Lower leg skin (tissue), 4 donors: ENCODE results near the gene SMCO3. TPM values are rescaled to one million over a fixed set of nuclear protein-coding genes. Genes with fewer than 3 reads are reported as not detected.

Experiments
- DNase-seq, 2 donors: peaks; one replicate each; pipeline ENCODE4 v3.0.0-alpha.2; 2019; ENCODE audit warnings: low spot score in 2 of 2
- H3K4me3 ChIP-seq: fragments of 200-600 bp; sonication (generic); 2 replicates; pipeline ENCODE4 v1.5.1; 2017; ENCODE audit warnings: mild to moderate bottlenecking, low read depth; ENCODE audit not compliant: poor library complexity, severe bottlenecking
- POLR2A ChIP-seq, 2 donors: fragments of 450-650 bp; IDR thresholded peaks; one replicate each; pipeline ENCODE4 v1.6.1; 2016 to 2017; ENCODE audit warnings: antibody characterized with exemption in 2 of 2, mild to moderate bottlenecking in 1 of 2, moderate library complexity in 1 of 2
- WGBS, 2 donors: methylation state at CpG; one replicate each; pipeline ENCODE4 v1.1.5; 2018; 5-methylcytosine and 5-hydroxymethylcytosine counted together
- intact Hi-C: fragments of 100-400 bp; cut with DNase I; formaldehyde crosslinking; loops from one replicate; pipeline ENCODE4 v1.15.0; 2023; ENCODE audit warnings: low total_unique reads
- total RNA-seq, 4 donors: library from RNA; depleted of rRNA; stranded (reverse); fragments of >200 nt; gene quantifications; one replicate each; pipeline ENCODE4 v1.1.0, GENCODE V29; 2016
- TF ChIP-seq, protein P1 (sequence below), 3 donors: fragments of 450-650 bp; IDR thresholded peaks; one replicate each; pipeline ENCODE4 v1.5.1; 2016; ENCODE audit warnings: antibody characterized with exemption in 3 of 3, mild to moderate bottlenecking in 3 of 3, moderate library complexity in 2 of 3

The SMCO3 gene
- total RNA-seq, 4 donors from 2014 or later, result 0.34 TPM; not detected in 3

DNA sequence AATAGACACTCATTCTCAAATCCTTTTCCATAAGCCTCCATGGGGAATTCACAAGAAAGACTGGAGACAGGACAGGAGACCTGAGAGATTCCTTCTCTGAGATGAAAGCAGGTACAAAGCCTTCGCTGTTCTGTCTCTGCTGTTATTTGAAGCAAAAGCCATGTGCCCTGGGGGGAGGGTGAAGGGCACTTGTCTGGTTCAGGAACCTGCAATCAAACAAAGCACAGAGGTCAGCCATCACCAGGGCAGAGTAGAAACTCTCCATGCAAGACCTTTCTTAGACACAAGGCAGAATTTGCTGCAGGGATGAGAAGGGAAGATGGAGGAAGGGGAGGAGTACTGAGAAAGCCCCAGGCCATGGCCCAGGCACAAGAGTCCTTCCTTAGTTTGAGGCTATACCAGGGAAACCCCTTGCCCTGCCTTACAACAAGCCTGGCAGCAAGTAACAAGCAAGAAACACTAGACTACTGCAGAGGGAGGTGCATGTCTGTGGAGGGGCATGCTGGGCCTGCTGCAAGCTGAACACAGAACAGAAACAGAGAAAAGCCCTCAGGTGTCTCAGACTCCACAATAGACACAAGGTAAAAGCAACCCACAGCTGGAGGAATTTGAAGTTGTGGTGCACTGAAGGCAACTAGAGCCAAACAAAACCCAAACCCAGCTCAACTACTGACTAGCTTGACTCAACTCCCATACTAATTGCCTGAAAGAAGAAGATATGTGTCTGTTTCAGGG lies 37.1 kb upstream of the SMCO3 start:
- intact Hi-C loops, result no loop called here
- TF ChIP-seq, protein P1, sequence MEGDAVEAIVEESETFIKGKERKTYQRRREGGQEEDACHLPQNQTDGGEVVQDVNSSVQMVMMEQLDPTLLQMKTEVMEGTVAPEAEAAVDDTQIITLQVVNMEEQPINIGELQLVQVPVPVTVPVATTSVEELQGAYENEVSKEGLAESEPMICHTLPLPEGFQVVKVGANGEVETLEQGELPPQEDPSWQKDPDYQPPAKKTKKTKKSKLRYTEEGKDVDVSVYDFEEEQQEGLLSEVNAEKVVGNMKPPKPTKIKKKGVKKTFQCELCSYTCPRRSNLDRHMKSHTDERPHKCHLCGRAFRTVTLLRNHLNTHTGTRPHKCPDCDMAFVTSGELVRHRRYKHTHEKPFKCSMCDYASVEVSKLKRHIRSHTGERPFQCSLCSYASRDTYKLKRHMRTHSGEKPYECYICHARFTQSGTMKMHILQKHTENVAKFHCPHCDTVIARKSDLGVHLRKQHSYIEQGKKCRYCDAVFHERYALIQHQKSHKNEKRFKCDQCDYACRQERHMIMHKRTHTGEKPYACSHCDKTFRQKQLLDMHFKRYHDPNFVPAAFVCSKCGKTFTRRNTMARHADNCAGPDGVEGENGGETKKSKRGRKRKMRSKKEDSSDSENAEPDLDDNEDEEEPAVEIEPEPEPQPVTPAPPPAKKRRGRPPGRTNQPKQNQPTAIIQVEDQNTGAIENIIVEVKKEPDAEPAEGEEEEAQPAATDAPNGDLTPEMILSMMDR (IDR thresholded peaks at IDR 0.05), result no peak
- no peak for TF ChIP-seq POLR2A (IDR thresholded peaks at IDR 0.05)

DNA sequence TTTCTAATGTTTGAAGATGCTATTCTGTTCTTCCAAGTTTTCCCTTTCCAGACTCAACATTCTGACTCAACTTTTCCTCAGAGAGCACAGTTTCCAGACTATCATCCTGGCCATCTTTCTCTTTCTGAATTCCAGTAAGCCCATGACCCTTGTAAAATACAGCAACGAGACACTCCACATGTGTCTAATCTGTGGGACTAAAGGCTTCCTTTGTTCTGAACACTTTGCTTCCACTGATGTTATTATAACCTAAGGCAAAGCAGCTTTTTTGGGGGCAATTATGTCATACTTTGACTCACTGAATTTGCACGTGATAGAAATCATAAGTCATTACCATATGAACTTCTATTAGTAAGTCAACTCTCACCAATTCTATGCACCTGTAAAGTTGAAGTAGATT lies 35.7 kb upstream of the SMCO3 start:
- intact Hi-C loops, result no loop called here
- TF ChIP-seq POLR2A (IDR thresholded peaks at IDR 0.05), result no peak
- TF ChIP-seq, protein P1 (IDR thresholded peaks at IDR 0.05), result no peak
- WGBS, 2 donors, result 13 to 21% methylated on average over 2 of the region's 2 CpGs

More for the DNA sequence above, 37.1 kb upstream of the SMCO3 start:
- no peak for DNase-seq
- H3K4me3 ChIP-seq, result no peak overlapping the region
- WGBS, 2 donors, result 0 to 47% methylated on average over 1 of the region's 1 CpG

DNA sequence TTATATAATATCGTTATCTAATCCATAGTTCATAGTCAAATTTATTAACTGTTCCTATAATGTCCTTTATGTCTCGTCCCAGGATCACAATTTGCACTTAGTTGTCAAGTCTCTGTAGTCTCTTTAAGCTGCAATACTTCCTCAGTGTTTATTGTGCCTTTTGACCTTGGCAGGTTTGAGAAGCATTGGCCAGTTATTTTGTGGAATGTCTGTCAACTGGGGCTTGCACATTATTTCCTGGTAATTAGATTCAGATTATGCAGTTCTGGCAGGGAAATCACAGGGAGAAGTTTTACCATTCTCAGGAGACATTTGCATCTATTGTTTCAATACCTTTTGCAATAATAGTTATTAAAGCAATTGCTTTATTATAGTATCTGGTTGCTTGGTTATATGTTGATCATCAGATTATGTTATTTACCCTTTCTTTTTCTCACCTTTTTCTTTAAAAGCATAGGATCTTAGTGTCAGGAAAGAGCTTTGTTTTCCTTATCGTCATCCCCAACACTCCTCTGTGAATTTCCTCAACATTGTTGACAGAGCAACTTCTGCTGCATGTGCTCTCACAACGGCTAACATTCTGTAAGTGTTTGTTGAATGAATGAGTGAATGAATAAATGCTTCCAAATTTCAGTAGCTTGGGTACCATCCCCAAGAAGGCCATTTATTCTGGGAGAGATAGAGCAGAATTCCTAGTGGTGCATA lies 33.0 kb upstream of the SMCO3 start:
- intact Hi-C loops, result no loop called here
- WGBS, 2 donors, result 64 to 66% methylated on average over 4 of the region's 4 CpGs
- H3K4me3 ChIP-seq, result no peak overlapping the region
- TF ChIP-seq, protein P1 (IDR thresholded peaks at IDR 0.05), result no peak
- no peak for TF ChIP-seq POLR2A (IDR thresholded peaks at IDR 0.05)
- DNase-seq, result no peak

More for the DNA sequence above, 35.7 kb upstream of the SMCO3 start:
- DNase-seq, result no peak
- no peak overlapping the region for H3K4me3 ChIP-seq

DNA sequence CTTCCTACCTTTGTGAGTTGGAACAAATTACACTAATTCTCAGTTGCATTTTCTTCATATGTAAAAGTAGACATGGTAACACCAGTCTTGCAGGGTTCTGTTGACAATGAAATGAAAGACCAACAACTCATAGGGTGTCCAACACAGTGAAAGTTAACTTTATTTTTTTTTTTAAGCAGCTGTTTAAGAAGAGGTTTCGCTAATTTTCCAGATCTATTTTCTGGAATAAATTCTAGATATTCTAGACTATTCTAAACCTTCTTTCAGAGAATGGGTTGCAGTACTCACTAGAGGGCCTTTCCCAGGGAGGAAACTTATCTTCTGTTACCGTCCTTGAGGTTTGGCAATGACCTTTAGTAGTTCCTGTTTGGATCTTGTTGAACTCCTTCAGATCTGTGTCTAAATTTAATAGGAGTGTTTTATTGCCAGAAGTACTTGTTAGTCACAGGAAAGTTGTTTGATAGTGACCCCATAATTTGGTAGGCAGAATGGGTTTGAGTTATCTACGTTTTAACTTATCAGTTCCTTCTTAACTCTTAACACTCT lies 32.1 kb upstream of the SMCO3 start:
- H3K4me3 ChIP-seq, result no peak overlapping the region
- 35 to 36% methylated on average over 3 of the region's 3 CpGs for WGBS, 2 donors
- TF ChIP-seq, protein P1 (IDR thresholded peaks at IDR 0.05), result no peak
- no peak for TF ChIP-seq POLR2A (IDR thresholded peaks at IDR 0.05)
- no peak for DNase-seq
- intact Hi-C loops, result no loop called here

DNA sequence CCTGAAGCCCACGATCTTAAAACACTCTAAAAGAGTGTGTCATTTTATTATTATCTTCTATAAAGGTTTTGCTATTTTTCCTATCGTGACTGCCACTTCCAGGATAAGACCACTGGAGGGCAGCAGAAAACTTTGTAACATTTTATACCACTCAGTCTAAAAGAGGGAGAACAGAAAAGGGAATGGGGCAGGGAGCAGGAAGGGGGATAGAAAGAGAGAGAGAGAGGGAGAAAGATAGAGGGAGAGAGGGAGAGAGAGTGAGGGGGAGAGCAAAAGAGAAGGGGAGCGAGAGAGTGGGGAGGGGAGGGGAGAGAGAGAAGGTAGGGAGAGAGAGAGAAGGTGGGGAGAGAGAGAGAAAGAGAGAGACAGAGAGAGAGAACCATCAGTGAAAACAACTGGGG lies 31.4 kb upstream of the SMCO3 start:
- intact Hi-C loops, result no loop called here
- DNase-seq, result peak; percentile 59 to 84
- TF ChIP-seq, protein P1 (IDR thresholded peaks at IDR 0.05), result peak in 1 of 3 donors; percentile 54
- no peak for TF ChIP-seq POLR2A (IDR thresholded peaks at IDR 0.05)
- no peak overlapping the region for H3K4me3 ChIP-seq
- WGBS, 2 donors, result 7 to 8% methylated on average over 3 of the region's 3 CpGs
